Spleen (tissue), 13 donors: ENCODE data around the gene INHBE. TPM values are rescaled to one million over a fixed set of nuclear protein-coding genes. Genes with fewer than 3 reads are reported as not detected.
"Not testable (repeated sequence)": the region's sequence is repeated elsewhere in the genome, so short reads cannot be mapped to it uniquely, and the experiment has no call there.

ENCODE experiments used
- DNase-seq: peaks from one replicate; pipeline ENCODE4 v3.0.0-alpha.2; 2020
- H3K27ac ChIP-seq, 8 donors: fragments of 200-600 bp; sonication (generic) in 7 of 8; 1 replicate in 4 of 8; 2 replicates in 4 of 8; pipeline versions ENCODE4 v1.5.0 to v1.8.0; 2016 to 2021; ENCODE audit warnings: inconsistent platforms in 4 of 8, mild to moderate bottlenecking in 4 of 8, moderate library complexity in 1 of 8
- H3K27me3 ChIP-seq, 7 donors: fragments of 200-600 bp; sonication (generic) in 6 of 7; replicated peaks in 1 of 7; 1 replicate in 4 of 7; 2 replicates in 3 of 7; pipeline versions ENCODE4 v1.5.0 to v1.8.0; 2016 to 2021; ENCODE audit warnings: inconsistent platforms in 3 of 7, mild to moderate bottlenecking in 1 of 7
- H3K36me3 ChIP-seq, 6 donors: fragments of 200-600 bp; sonication (generic) in 5 of 6; 1 replicate in 4 of 6; 2 replicates in 2 of 6; pipeline versions ENCODE4 v1.5.0 to v1.8.0; 2016 to 2021; ENCODE audit warnings: inconsistent platforms in 2 of 6
- H3K4me1 ChIP-seq, 6 donors: fragments of 200-600 bp; sonication (generic) in 5 of 6; 1 replicate in 3 of 6; 2 replicates in 3 of 6; pipeline versions ENCODE4 v1.5.0 to v1.8.0; 2016 to 2021; ENCODE audit warnings: inconsistent platforms in 3 of 6
- H3K4me3 ChIP-seq, 8 donors: fragments of 200-600 bp; sonication (generic) in 7 of 8; 1 replicate in 4 of 8; 2 replicates in 4 of 8; pipeline versions ENCODE4 v1.5.0 to v1.8.0; 2016 to 2021; ENCODE audit warnings: inconsistent platforms in 4 of 8, mild to moderate bottlenecking in 4 of 8, moderate library complexity in 2 of 8
- H3K9me3 ChIP-seq, 8 donors: fragments of 200-600 bp; sonication (generic) in 7 of 8; 1 replicate in 4 of 8; 2 replicates in 4 of 8; pipeline versions ENCODE4 v1.5.0 to v1.8.0; 2016 to 2021; ENCODE audit warnings: inconsistent platforms in 4 of 8
- CTCF ChIP-seq, 11 experiments: fragments of 200-600 bp in 7 of 11; fragments of 450-650 bp in 4 of 11; sonication (generic) in 4 of 11; IDR thresholded peaks in 8 of 11; conservative IDR thresholded peaks in 3 of 11; 1 replicate in 7 of 11; 2 replicates in 4 of 11; pipeline versions ENCODE4 v1.4.0 to v1.8.0; 2016 to 2021; ENCODE audit warnings: antibody characterized with exemption in 11 of 11, inconsistent platforms in 4 of 11, mild to moderate bottlenecking in 1 of 11
- POLR2A ChIP-seq, 3 donors: fragments of 450-650 bp; IDR thresholded peaks; one replicate each; pipeline ENCODE4 v1.5.1; 2017; ENCODE audit warnings: antibody characterized with exemption in 3 of 3, mild to moderate bottlenecking in 1 of 3
- POLR2AphosphoS5 ChIP-seq, 3 donors: sonication (generic); formaldehyde crosslinking; IDR thresholded peaks; one replicate each; pipeline ENCODE4 v1.5.1; 2017; ENCODE audit warnings: antibody characterized with exemption in 3 of 3
- WGBS, 5 donors: extraction: QIAGEN DNeasy Blood & Tissue Kit in 3 of 5; methylation state at CpG; one replicate each; pipeline versions ENCODE4 v1.1.5 to v1.1.7; 2013 to 2018; 5-methylcytosine and 5-hydroxymethylcytosine counted together
- intact Hi-C: fragments of 100-400 bp; cut with DNase I; formaldehyde crosslinking; loops from one replicate; pipeline ENCODE4 v1.15.0; 2023; ENCODE audit warnings: low total_unique reads
- long read RNA-seq, 2 donors: transcript quantifications; one replicate each; lab custom pipeline, GENCODE V29; 2026
- polyA plus RNA-seq, 3 donors: library from polyadenylated mRNA; stranded (reverse); fragments of 200-250 nt; gene quantifications; one replicate each; pipeline ENCODE4 v1.2.1, GENCODE V29; 2013
- total RNA-seq, 7 donors: library from RNA; depleted of rRNA in 3 of 7; stranded (reverse); fragments of >200 nt in 3 of 7; fragmentation: NEBNext Ultra II Directional in 4 of 7; extraction: Animal tissue kit (Norgen Biotek cat#: 25700) in 4 of 7; gene quantifications; one replicate each; pipeline versions ENCODE4 v1.1.0 to v1.2.1, GENCODE V29; 2016 to 2021
- donor health status: healthy with polysubstance abuse.
- donor health status: DM: no; HTN: no; CAD: no; lungs with moderate emphysema.
- donor health status: DM: no; HTN: no; CAD: no.
- donor health status: Bipolar disorder and iron deficiency.
- donor health status: healthy.
- donor health status: DM: no; HTN: no; CAD: no.
- donor health status: DM: yes; HTN: yes; CAD: no.

The INHBE gene
- total RNA-seq (not detected), polyA plus RNA-seq (under 1 TPM in 1 of 3 donors, not detected in 2; 0.02 TPM)
- long read RNA-seq, donor 1 = 0 reads
- long read RNA-seq, donor 2 = 0 reads

DNA sequence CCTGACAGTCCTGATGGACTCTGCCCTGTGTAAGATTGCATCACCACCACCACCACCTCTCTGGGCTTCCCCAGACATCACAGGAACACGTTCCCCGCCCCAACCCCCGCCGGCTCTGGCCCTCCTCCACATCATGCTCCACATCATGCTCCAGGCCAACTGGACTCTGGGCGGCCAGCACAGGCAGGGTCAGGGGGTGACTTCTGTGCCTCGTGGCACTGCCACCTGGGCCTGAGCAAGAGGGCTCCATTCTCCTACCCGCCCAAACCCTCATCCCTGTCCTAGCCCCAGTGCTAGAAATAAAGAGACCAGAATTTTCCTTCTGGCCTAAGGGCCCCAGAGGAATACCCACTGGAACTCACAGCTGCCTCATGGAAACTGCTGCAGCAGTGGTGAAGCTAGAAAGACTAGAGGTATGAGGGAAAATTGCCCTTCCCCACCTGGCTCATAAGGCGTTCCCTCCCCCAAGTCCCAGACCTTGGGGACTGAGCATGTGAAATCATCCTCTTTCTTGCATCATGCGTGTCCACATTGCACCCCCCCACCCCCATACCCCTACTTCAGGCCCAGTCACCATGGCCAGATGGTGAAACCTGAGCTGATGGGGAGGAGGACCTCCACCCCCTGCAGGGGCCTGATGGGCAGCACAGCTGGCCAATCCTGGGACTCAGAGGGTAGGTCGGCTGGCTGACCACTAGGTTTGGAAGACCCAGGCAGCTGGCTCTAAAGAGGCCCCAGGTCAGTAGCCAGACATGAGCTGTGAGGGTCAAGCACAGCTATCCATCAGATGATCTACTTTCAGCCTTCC is at the start of gene INHBE:
INHBE (plus strand) TSS at position 742 of the 808 bp plus-strand sequence. CDS start 230 bp downstream, outside the sequence.
- H3K9me3 ChIP-seq = no peaks in the 10 kb centered on the region
- TF ChIP-seq CTCF (IDR thresholded peaks at IDR 0.05 in 8 of 11, conservative IDR thresholded peaks at IDR 0.05 in 3 of 11) (no peak), POLR2AphosphoS5 (IDR thresholded peaks at IDR 0.05) (no peak), POLR2A (IDR thresholded peaks at IDR 0.05) (no peak)
- peak; percentile 72 for DNase-seq
- no peaks in the 10 kb centered on the region for H3K36me3 ChIP-seq
- peaks cover 0 to 9% (median 0%) of the 10 kb centered on the region in 7 donors for H3K27me3 ChIP-seq
- peak within 1 kb of the TSS in 1 of 8 donors; percentile 35 for H3K4me3 ChIP-seq
- intact Hi-C loops = loop anchor here (5.0 kb wide), 1 partner anchor 192 kb away; no protein-coding TSS in a partner anchor
- peaks cover 6 to 38% (median 13%) of the 10 kb centered on the region in 6 donors for H3K4me1 ChIP-seq
- H3K27ac ChIP-seq = no peak within 1 kb of the TSS
- WGBS, 5 donors = 58 to 84% (median 70%) methylated on average over 9 to 10 of the region's 10 CpGs

DNA sequence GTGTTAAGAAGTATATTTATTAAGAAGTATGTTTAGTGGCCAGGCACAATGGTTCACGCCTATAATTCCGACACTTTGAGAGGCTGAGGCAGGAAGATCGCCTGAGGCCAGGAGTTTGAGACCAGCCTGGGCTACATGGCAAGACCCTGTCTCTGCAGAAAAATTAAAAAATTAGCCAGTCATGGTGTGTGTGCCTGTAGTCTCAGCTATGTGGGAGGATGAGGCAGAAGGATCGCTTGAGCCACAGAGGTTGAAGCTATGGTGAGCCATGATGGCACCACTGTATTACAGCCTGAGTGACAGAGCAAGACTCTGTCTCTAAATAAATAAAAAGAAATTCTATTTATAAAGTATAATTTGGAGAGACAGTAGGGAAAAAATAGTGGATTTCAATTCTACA is 44.6 kb upstream of the INHBE start:
- no peak overlapping the region for H3K4me3 ChIP-seq
- no peak for DNase-seq
- H3K9me3 ChIP-seq = no peaks in the 10 kb centered on the region
- no peaks in the 10 kb centered on the region for H3K27me3 ChIP-seq
- 96 to 98% (median 97%) methylated on average over 4 of the region's 4 CpGs for WGBS, 5 donors
- TF ChIP-seq CTCF (IDR thresholded peaks at IDR 0.05 in 8 of 11, conservative IDR thresholded peaks at IDR 0.05 in 3 of 11) (no peak), POLR2AphosphoS5 (IDR thresholded peaks at IDR 0.05) (no peak), POLR2A (IDR thresholded peaks at IDR 0.05) (no peak)
- intact Hi-C loops = no loop called here
- H3K36me3 ChIP-seq = peaks cover 0 to 22% (median 0%) of the 10 kb centered on the region in 6 donors
- H3K4me1 ChIP-seq = peaks cover 0 to 26% (median 1%) of the 10 kb centered on the region in 6 donors
- H3K27ac ChIP-seq = no peak overlapping the region

GRCh38 chr12:57414160-57414559 is 40.9 kb upstream of the INHBE start:
- DNase-seq, H3K4me3 ChIP-seq, intact Hi-C loops, H3K9me3 ChIP-seq, H3K27me3 ChIP-seq, H3K27ac ChIP-seq: not testable (repeated sequence)
- Histone ChIP-seq H3K36me3 (peaks cover 0 to 21% (median 0%) of the 10 kb centered on the region in 6 donors), H3K4me1 (peaks cover 0 to 58% (median 14%) of the 10 kb centered on the region in 6 donors)
- 92 to 100% (median 93%) methylated on average over 6 of the region's 6 CpGs for WGBS, 5 donors

- no peak for DNase-seq
- intact Hi-C loops = no loop called here
Measured at GRCh38 chr12:57415088-57415487, 40.0 kb upstream of the INHBE start.

More at GRCh38 chr12:57415088-57415487, 40.0 kb upstream of the INHBE start:
- Histone ChIP-seq H3K36me3 (peaks cover 0 to 27% (median 0%) of the 10 kb centered on the region in 6 donors), H3K4me1 (peaks cover 0 to 58% (median 14%) of the 10 kb centered on the region in 6 donors), H3K9me3 (no peaks in the 10 kb centered on the region), H3K27ac (no peak overlapping the region), H3K27me3 (no peaks in the 10 kb centered on the region), H3K4me3 (no peak overlapping the region)
- TF ChIP-seq CTCF (IDR thresholded peaks at IDR 0.05 in 8 of 11, conservative IDR thresholded peaks at IDR 0.05 in 3 of 11) (no peak), POLR2A (IDR thresholded peaks at IDR 0.05) (no peak), POLR2AphosphoS5 (IDR thresholded peaks at IDR 0.05) (no peak)
- 86 to 97% (median 94%) methylated on average over 2 of the region's 2 CpGs for WGBS, 5 donors
